NCI-H748 (cell line): ENCODE results near the gene MGAT4A.
"Not testable (repeated sequence)": the region's sequence is repeated elsewhere in the genome, so short reads cannot be mapped to it uniquely, and the experiment has no call there.

Experiments
- DNase-seq: peaks from one replicate; lab custom pipeline; 2025; ENCODE audit not compliant: unreplicated experiment; lab: John Stamatoyannopoulos, UW

Gene MGAT4A

DNA sequence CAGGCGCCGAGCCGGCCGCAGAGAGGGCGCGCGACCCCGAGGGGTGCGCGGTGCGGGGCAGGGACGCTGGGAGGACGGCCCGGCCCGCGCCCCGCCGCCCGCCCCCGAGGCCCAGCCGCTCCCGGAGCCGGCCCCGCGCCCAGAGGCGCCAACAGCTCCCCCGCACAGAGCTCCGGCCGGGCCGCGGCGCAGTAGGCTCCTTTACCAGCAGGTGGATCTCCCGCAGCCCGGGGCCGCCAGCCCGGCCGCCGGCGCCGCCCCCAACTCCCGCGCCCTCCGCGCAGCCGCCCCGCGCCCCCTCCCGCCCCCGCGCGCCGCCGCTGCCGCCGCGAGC is 258 bp downstream of the MGAT4A start:
- no peak for DNase-seq

- DNase-seq: peak; percentile 80
Observed at GRCh38 chr2:98730053-98730706, 752 bp downstream of the MGAT4A start.

- DNase-seq: no peak
Observed at GRCh38 chr2:98729652-98730051, 1.3 kb downstream of the MGAT4A start.

- not testable (repeated sequence) for DNase-seq
Observed at GRCh38 chr2:98728088-98728718, 2.7 kb downstream of the MGAT4A start.

DNA sequence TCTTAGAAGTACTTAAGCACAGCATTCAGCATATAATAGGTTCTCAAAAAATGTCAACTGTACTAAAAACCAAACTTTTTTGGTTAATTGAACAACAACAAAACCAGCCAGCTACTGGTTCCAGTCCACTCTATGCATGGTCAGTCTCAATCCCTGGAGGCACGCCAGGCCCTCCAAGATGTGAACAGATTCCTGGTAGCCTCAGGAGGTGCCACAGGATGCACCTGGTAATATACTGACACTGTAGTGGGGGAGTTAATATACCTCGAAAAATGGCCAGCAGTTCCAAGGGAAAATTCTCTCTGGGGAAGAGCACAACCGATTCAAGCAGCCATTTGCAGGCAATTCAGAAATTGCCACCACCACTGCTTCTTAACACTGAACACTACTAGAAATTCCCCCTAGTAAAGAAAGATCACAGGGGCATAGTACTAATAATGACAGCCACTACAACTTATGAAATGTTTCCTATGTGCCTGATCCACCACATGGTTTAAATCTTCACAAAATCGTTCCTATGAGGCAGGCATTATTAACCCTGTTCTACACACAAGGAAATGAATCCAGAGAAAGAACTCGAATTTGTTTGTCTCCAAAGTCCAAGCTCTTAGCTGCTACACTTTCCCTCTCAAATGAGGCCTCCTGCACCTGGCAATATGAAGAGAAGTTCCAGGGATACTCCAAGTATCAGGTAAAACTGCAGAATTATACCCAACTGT is 3.4 kb downstream of the MGAT4A start:
- DNase-seq: no peak

DNA sequence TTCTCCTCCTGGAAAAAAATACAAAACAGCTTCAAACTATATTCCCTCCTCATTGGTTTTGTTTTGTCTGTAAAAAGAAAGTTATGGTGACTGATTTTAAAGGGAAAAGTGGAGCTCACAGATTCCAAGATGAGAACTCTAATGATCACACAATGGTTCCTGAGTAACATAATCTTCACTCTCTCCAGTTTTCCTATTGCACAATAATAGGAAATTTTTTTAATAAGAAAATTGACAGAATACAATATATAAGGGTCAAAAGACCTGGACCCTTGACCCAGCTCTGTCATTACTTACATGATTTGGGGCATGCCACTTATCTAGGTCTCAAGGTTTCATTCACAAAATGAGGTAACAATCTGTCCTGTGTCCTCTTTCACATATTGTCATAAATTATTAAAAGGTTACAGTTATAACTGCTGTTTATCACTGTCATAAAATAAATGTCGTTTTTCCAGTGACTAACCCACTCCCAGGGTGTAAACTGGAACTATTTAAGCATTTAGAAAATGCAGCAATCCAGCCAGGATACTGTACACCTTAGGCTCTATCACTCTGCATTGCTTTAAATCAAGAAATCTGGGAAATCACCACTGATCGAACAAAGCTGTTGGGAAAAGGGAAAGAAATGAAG is 4.1 kb downstream of the MGAT4A start:
- DNase-seq: no peak

DNA sequence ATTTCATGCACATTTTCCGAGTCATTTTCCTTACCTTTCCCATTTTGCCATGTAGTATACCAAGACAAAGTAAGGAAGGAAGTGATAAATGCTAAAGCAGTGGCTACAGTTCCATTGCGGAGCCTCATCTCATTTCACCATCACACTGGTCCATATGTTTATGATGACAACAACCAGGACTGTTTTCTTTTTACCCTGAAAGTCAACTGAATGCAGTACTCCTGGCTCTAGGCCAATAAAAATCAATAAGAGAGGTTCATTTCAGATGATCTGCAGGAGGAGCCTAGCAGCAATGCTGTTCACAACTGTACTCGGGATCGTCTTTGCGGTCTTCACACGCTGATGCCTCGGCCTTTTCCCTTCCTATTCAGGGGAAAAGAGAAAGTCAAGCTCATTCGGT is 4.7 kb downstream of the MGAT4A start:
- DNase-seq: peak; percentile 22

DNA sequence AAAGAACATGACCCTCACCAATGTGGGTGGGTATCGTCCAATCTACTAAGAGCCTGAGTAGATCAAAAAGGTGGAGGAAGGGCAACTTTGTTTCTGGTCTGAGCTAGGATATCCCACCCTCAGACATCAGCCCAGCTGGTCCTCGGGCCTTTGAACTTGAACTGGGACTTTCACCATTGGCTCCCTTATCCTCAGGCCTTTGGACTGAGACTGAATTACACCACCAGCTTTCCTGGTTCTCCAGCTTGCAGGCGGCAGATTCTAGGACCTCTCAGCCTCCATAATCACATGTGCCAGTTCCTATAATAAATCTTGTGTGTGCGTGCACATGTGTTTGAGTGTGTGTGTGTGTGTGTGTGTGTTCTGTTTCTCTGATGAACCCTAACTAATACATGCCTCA is 10.6 kb downstream of the MGAT4A start:
- DNase-seq: no peak

DNA sequence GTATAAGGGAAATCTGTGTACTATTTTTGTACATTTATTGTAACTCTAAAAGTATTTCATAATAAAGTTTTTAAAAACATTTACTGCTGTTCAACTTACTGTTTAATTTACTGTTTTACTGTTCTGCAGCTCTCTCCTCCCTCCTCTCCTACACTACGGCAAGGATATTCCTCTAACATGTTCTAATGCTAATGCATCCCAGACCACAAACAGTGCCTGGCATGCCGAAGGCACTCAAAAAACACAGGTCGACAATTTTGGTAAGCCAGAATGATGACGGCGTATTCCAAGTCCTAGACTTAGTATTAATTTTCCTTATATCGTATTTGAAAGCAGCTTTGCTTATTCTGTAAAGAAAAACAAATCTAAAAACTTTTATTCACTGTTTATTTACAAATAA is 13.3 kb downstream of the MGAT4A start:
- no peak for DNase-seq

GRCh38 chr2:98716786-98717185 is 14.1 kb downstream of the MGAT4A start:
- DNase-seq: no peak

GRCh38 chr2:98715812-98716451 is 15.0 kb downstream of the MGAT4A start:
- no peak for DNase-seq

DNA sequence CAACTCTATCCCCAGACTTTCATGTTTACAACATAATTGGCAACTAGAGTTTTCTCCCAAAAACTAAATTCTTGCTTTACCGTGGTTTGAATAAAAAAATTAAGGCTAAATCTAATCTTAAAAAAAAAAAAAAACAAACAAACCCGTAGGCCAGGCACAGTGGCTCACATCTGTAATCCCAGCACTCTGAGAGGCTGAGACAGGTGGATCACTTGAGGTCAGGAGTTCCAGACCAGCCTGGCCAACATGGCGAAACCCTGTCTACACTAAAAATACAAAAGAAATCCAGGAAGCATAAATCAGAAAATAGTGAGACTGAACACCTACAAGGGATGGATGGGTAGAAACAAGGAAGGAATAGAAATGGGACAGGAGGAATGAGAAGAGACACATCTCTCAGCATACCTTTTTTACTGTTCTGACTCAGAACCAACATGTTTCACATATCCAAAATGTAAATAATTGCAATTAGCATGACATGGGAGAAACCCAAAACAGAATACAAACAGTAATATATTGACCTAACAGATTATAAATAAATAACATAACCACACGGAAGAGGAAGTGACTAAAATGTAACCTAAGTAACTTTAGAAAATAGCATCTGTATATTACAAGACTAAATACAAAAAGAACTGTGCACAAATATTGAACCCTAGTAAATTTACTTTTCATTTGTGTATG is 17.5 kb downstream of the MGAT4A start:
- DNase-seq: no peak

- DNase-seq: no peak
Observed at GRCh38 chr2:98712145-98712544, 18.8 kb downstream of the MGAT4A start.

DNA sequence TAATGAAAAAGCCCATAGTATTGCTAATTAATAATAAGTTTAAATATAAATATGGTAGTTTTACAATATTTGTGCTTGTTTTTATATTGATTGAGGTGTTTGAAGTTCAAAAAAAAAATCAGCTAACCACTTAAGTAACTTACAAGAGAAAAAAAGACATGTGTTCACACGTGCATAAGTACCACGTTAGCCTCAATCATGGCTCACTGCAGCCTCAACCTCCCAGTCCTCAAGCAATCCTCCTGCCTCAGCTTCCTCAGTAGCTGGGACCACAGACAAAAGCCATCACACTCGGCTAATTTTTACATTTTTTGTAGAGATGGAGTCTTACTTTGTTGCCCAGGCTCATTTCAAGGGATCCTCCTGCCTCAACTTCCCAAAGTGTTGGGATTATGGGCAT is 19.4 kb downstream of the MGAT4A start:
- no peak for DNase-seq

DNA sequence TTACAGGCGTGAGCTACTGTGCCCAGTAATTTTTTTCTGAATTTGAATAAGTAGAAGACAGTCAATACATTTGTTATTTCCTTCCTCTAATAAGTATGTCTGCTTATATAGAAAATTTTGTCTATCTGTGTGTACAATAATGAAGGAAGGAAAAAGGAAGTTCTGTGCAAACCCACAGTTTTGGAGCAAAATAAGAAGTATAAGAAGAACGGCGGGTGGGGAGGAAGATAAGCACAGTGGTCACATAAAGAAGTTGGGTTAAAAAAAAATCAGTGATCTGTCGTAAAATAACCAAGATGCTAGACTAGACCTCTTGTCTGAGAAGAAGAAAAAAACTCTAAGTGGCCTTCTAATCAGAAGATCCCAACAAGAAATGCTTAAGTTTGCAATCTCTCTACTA is 20.2 kb downstream of the MGAT4A start:
- DNase-seq: no peak

GRCh38 chr2:98709535-98709934 is 21.4 kb downstream of the MGAT4A start:
- no peak for DNase-seq

GRCh38 chr2:98708396-98709186 is 22.3 kb downstream of the MGAT4A start:
- DNase-seq: no peak

DNA sequence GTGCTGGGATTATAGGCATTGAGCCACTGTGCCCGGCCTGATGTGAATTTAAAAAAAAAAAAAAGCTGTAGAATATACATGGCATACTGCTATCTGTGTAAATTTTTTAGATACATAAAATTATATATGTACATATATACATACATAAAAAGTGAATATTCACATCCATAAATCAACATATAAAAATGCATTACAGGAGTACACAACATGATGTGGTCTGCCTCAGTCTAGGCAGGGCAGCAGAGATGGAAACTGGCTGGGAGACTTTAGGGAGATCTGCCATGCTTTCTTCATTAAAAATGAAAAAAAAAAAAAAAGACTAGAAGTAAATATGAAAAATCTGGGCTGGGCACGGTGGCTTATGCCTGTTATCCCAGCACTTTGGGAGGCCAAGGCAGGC is 24.3 kb downstream of the MGAT4A start:
- no peak for DNase-seq

DNA sequence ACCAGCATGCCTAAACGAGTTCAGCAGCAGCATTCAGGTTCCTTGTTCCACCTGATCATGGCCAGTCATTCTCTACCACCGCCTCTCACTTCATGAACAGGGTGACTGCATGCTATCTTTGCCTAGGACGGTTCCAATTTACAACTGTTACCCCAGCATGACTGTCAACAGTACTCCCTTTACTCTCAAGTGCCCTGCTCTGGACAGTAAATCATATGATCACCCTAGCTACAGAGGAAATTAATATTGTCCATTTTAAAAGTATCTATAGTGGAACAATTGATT is 25.7 kb downstream of the MGAT4A start:
- no peak for DNase-seq
